22Rv1 (cell line): ENCODE results near the gene TMC2.

Source experiments
- ZFX ChIP-seq: fragments of 450-650 bp; IDR thresholded peaks from 2 replicates; pipeline ENCODE4 v1.6.1; 2017; ENCODE audit warnings: antibody characterized with exemption, borderline replicate concordance
- TF ChIP-seq, protein P1 (sequence below): fragments of 450-650 bp; IDR thresholded peaks from 2 replicates; pipeline ENCODE4 v1.5.1; 2017; ENCODE audit warnings: mild to moderate bottlenecking

DNA sequence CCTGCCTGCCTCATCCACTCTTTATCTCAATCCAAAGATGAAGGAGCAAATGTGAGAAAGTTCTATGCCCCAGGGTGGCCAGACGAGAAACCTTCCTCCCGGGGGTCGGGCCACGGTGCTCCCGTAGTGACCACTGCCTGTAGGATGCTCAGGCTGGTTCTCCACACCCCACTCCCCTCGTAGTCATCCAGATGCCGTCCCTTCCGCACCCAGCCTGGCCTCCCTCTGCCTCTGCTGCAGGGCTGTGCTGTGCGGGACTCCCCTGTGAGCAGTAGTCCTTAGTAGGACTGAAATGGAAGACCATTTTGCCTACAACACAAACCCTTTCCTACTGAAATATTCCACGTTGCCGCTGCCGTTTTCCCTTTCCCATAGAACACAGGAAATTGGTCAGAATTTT lies 2.0 kb downstream of the TMC2 start:
- TF ChIP-seq, protein P1, sequence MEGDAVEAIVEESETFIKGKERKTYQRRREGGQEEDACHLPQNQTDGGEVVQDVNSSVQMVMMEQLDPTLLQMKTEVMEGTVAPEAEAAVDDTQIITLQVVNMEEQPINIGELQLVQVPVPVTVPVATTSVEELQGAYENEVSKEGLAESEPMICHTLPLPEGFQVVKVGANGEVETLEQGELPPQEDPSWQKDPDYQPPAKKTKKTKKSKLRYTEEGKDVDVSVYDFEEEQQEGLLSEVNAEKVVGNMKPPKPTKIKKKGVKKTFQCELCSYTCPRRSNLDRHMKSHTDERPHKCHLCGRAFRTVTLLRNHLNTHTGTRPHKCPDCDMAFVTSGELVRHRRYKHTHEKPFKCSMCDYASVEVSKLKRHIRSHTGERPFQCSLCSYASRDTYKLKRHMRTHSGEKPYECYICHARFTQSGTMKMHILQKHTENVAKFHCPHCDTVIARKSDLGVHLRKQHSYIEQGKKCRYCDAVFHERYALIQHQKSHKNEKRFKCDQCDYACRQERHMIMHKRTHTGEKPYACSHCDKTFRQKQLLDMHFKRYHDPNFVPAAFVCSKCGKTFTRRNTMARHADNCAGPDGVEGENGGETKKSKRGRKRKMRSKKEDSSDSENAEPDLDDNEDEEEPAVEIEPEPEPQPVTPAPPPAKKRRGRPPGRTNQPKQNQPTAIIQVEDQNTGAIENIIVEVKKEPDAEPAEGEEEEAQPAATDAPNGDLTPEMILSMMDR: no peak
- TF ChIP-seq ZFX: no peak
